H9 (cell line): Measurements from ENCODE around the gene GMPPB. TPM values are rescaled to one million over a fixed set of nuclear protein-coding genes. Genes with fewer than 3 reads are reported as not detected.
A peak's percentile ranks its signal among the peaks of the same experiment; 100 is the strongest.

Experiments
- DNase-seq: peaks from one replicate; pipeline ENCODE4 v3.0.0-alpha.2; 2017
- H2AFZ ChIP-seq: one replicate; pipeline ENCODE4 v1.6.1; 2013; ENCODE audit warnings: mild to moderate bottlenecking, low read length, control low read depth, moderate library complexity
- H2AK5ac ChIP-seq: 2 replicates; pipeline ENCODE4 v1.6.1; 2013; ENCODE audit warnings: low read length, control low read depth, mixed read lengths; ENCODE audit not compliant: insufficient read length
- H2BK120ac ChIP-seq: one replicate; pipeline ENCODE4 v1.6.1; 2013; ENCODE audit warnings: low read depth, mild to moderate bottlenecking, low read length, control low read depth, inconsistent platforms; ENCODE audit not compliant: poor library complexity, severe bottlenecking
- H2BK12ac ChIP-seq: 2 replicates; pipeline ENCODE4 v1.6.1; 2013; ENCODE audit warnings: low read length, control low read depth, mixed read lengths, low read depth; ENCODE audit not compliant: insufficient read length
- H2BK15ac ChIP-seq: 2 replicates; pipeline ENCODE4 v1.6.1; 2013; ENCODE audit warnings: low read depth, low read length, control low read depth
- H2BK20ac ChIP-seq: one replicate; pipeline ENCODE4 v1.6.1; 2013; ENCODE audit warnings: low read depth, mild to moderate bottlenecking, low read length, control low read depth, inconsistent platforms; ENCODE audit not compliant: poor library complexity, severe bottlenecking
- H2BK5ac ChIP-seq: 2 replicates; pipeline ENCODE4 v1.6.1; 2013; ENCODE audit warnings: low read length, control low read depth, mixed read lengths; ENCODE audit not compliant: insufficient read length
- H3K14ac ChIP-seq: 2 replicates; pipeline ENCODE4 v1.6.1; 2013; ENCODE audit warnings: low read length, control low read depth; ENCODE audit not compliant: insufficient read depth
- H3K18ac ChIP-seq: 2 replicates; pipeline ENCODE4 v1.6.1; 2013; ENCODE audit warnings: low read depth, mild to moderate bottlenecking, mixed read lengths, low read length, control low read depth; ENCODE audit not compliant: insufficient read length
- H3K23ac ChIP-seq: 2 replicates; pipeline ENCODE4 v1.6.1; 2013; ENCODE audit warnings: low read length, control low read depth, mixed read lengths, low read depth; ENCODE audit not compliant: insufficient read length
- H3K23me2 ChIP-seq: 2 replicates; pipeline ENCODE4 v1.6.1; 2013; ENCODE audit warnings: low read depth, mild to moderate bottlenecking, mixed read lengths, low read length, control low read depth; ENCODE audit not compliant: insufficient read length, poor library complexity, severe bottlenecking
- H3K27ac ChIP-seq: 2 replicates; pipeline ENCODE4 v1.5.1; 2013; ENCODE audit warnings: low read length, control low read depth, mixed read lengths, low read depth; ENCODE audit not compliant: insufficient read length
- H3K27me3 ChIP-seq: 2 replicates; pipeline ENCODE4 v1.6.1; 2013; ENCODE audit warnings: low read length, control low read depth, inconsistent platforms; ENCODE audit not compliant: insufficient read depth
- H3K4ac ChIP-seq: 2 replicates; pipeline ENCODE4 v1.6.1; 2013; ENCODE audit warnings: low read depth, mild to moderate bottlenecking, control low read depth, inconsistent platforms, low read length, moderate library complexity
- H3K4me1 ChIP-seq: 2 replicates; pipeline ENCODE4 v1.6.1; 2013; ENCODE audit warnings: low read length, control low read depth, inconsistent platforms; ENCODE audit not compliant: insufficient read depth
- H3K4me2 ChIP-seq: 2 replicates; pipeline ENCODE4 v1.6.1; 2013; ENCODE audit warnings: low read length, control low read depth, mixed read lengths; ENCODE audit not compliant: insufficient read length, insufficient read depth
- H3K56ac ChIP-seq: 2 replicates; pipeline ENCODE4 v1.6.1; 2013; ENCODE audit warnings: low read depth, mild to moderate bottlenecking, mixed read lengths, low read length, control low read depth; ENCODE audit not compliant: insufficient read length
- H3K79me1 ChIP-seq: 2 replicates; pipeline ENCODE4 v1.6.1; 2013; ENCODE audit warnings: low read depth, mild to moderate bottlenecking, moderate library complexity, low read length, control low read depth, inconsistent platforms; ENCODE audit not compliant: insufficient read depth, poor library complexity, severe bottlenecking
- H3K79me2 ChIP-seq: 2 replicates; pipeline ENCODE4 v1.6.1; 2013; ENCODE audit warnings: low read length, control low read depth, inconsistent platforms; ENCODE audit not compliant: insufficient read depth
- H3K9ac ChIP-seq: 2 replicates; pipeline ENCODE4 v1.6.1; 2013; ENCODE audit warnings: low read length, control low read depth, mixed read lengths; ENCODE audit not compliant: insufficient read length; ENCODE audit errors: extremely low read depth
- H3K9me3 ChIP-seq: one replicate; pipeline ENCODE4 v1.6.1; 2013; ENCODE audit warnings: low read depth, low read length, inconsistent platforms; ENCODE audit not compliant: control insufficient read depth
- H3T11ph ChIP-seq: one replicate; pipeline ENCODE4 v1.6.1; 2013; ENCODE audit warnings: mild to moderate bottlenecking, low read length, control low read depth, inconsistent platforms
- H4K20me1 ChIP-seq: one replicate; pipeline ENCODE4 v1.6.1; 2013; ENCODE audit not compliant: control insufficient read depth, insufficient read length, insufficient read depth
- H4K5ac ChIP-seq: 2 replicates; pipeline ENCODE4 v1.6.1; 2013; ENCODE audit warnings: low read depth, mild to moderate bottlenecking, mixed read lengths, low read length, control low read depth; ENCODE audit not compliant: insufficient read length
- H4K8ac ChIP-seq: replicated peaks from 2 replicates; pipeline ENCODE4 v1.6.1; 2013; ENCODE audit warnings: low read length, control low read depth, mixed read lengths, low read depth; ENCODE audit not compliant: insufficient read length
- H4K91ac ChIP-seq: 2 replicates; pipeline ENCODE4 v1.6.1; 2013; ENCODE audit warnings: low read depth, mild to moderate bottlenecking, moderate library complexity, mixed read lengths, low read length, control low read depth; ENCODE audit not compliant: insufficient read length
- H3K27ac Mint-ChIP-seq, 3 experiments: 2 replicates in 2 of 3; 3 replicates in 1 of 3; pipeline ENCODE4 v1.8.0; 2020 to 2021; ENCODE audit warnings: mixed read lengths in 3 of 3, mild to moderate bottlenecking in 1 of 3, moderate library complexity in 1 of 3
- H3K27me3 Mint-ChIP-seq: 2 replicates; pipeline ENCODE4 v1.8.0; 2021; ENCODE audit warnings: low read depth, mild to moderate bottlenecking, moderate library complexity, mixed read lengths
- H3K36me3 Mint-ChIP-seq, 3 experiments: 2 replicates in 2 of 3; 3 replicates in 1 of 3; pipeline ENCODE4 v1.8.0; 2020 to 2021; ENCODE audit warnings: low read depth in 3 of 3, mixed read lengths in 3 of 3; ENCODE audit not compliant: insufficient read depth in 1 of 3
- H3K4me1 Mint-ChIP-seq, 2 experiments: 2 replicates each; pipeline ENCODE4 v1.8.0; 2020; ENCODE audit warnings: mixed read lengths in 2 of 2
- H3K4me3 Mint-ChIP-seq, 2 experiments: 2 replicates in 1 of 2; 3 replicates in 1 of 2; pipeline ENCODE4 v1.8.0; 2020 to 2021; ENCODE audit warnings: mild to moderate bottlenecking in 2 of 2, mixed read lengths in 2 of 2, moderate library complexity in 1 of 2
- H3K9me3 Mint-ChIP-seq, 2 experiments: 2 replicates in 1 of 2; 3 replicates in 1 of 2; pipeline ENCODE4 v1.8.0; 2020; ENCODE audit warnings: mild to moderate bottlenecking in 2 of 2, mixed read lengths in 2 of 2, moderate library complexity in 1 of 2
- CTCF ChIP-seq: fragments of 200-600 bp; sonication (generic); conservative IDR thresholded peaks from 3 replicates; pipeline ENCODE4 v1.8.0; 2021; ENCODE audit warnings: antibody characterized with exemption, mild to moderate bottlenecking
- WGBS: extraction: QIAGEN DNeasy Blood & Tissue Kit; methylation state at CpG from one replicate; pipeline ENCODE4 v1.1.7; 2013; ENCODE audit warnings: missing lambda C conversion rate, low lambda C conversion rate, mixed read lengths; ENCODE audit not compliant: insufficient read length; ENCODE audit errors: extremely low coverage; 5-methylcytosine and 5-hydroxymethylcytosine counted together
- total RNA-seq: library from RNA; stranded (reverse); gene quantifications from 2 replicates; pipeline ENCODE4 v1.2.1, GENCODE V29; 2021

The GMPPB gene
- total RNA-seq, 1 experiment from 2014 or later = 31.1 TPM

GRCh38 chr3:49701388-49702077 lies 22.2 kb downstream of the GMPPB start:
- WGBS = no CpG with 5 or more reads among the region's 21 CpGs

More at GRCh38 chr3:49701388-49702077, 22.2 kb downstream of the GMPPB start:
- Histone ChIP-seq H4K20me1 (no peaks in the 10 kb centered on the region), H3K4ac (no peak overlapping the region), H3K79me2 (no peaks in the 10 kb centered on the region), H2BK20ac (no peak overlapping the region), H3K56ac (no peak overlapping the region), H4K91ac (no peak overlapping the region), H2AK5ac (no peak overlapping the region), H2BK12ac (no peak overlapping the region), H3K23me2 (no peaks in the 10 kb centered on the region), H2BK15ac (no peak overlapping the region), H3K9ac (no peak overlapping the region), H3K9me3 (no peaks in the 10 kb centered on the region), H3K27me3 (no peaks in the 10 kb centered on the region), H2AFZ (no peak overlapping the region), H3K4me1 (no peaks in the 10 kb centered on the region), H4K8ac (no peak overlapping the region), H2BK5ac (no peak overlapping the region), H3T11ph (no peak overlapping the region), H3K18ac (no peak overlapping the region), H3K27ac (no peak overlapping the region), H3K23ac (no peak overlapping the region), H3K79me1 (no peaks in the 10 kb centered on the region), H2BK120ac (no peak overlapping the region), H3K4me2 (no peak overlapping the region), H4K5ac (no peak overlapping the region), H3K14ac (no peak overlapping the region)
- peak; percentile 75 for TF ChIP-seq CTCF
- peak; percentile 74 for DNase-seq
- Mint-ChIP-seq H3K4me3 (no peak overlapping the region), H3K27me3 (no peaks in the 10 kb centered on the region), H3K9me3 (no peaks in the 10 kb centered on the region), H3K4me1 (peaks cover 11 to 21% of the 10 kb centered on the region in 2 experiments), H3K36me3 (peaks cover 6 to 13% (median 9%) of the 10 kb centered on the region in 3 experiments; a peak in 6 of 7 replicates), H3K27ac (no peak overlapping the region)
